Bronchial epithelial cell (primary cell): ENCODE measurements around the gene TMEM117. TPM values are rescaled to one million over a fixed set of nuclear protein-coding genes. Genes with fewer than 3 reads are reported as not detected.
A peak's percentile ranks its signal among the peaks of the same experiment; 100 is the strongest.

Experiments used
- DNase-seq: peaks from one replicate; pipeline ENCODE4 v3.0.0-alpha.2; 2010; ENCODE audit warnings: low read depth
- FAIRE-seq: peaks from 2 replicates; lab custom pipeline; 2011; peaks lifted over from hg19 to GRCh38; lab: Jason Lieb, UNC
- H3K27me3 ChIP-seq: 2 replicates; pipeline ENCODE4 v1.5.1; 2011; ENCODE audit warnings: low read length; ENCODE audit not compliant: control insufficient read depth, insufficient read depth
- H3K36me3 ChIP-seq: 2 replicates; pipeline ENCODE4 v1.5.1; 2011; ENCODE audit warnings: low read length; ENCODE audit not compliant: control insufficient read depth, insufficient read depth
- H3K4me3 ChIP-seq: 2 replicates; pipeline ENCODE4 v1.5.1; 2011; ENCODE audit warnings: mild to moderate bottlenecking, low read depth, low read length, control low read depth
- total RNA-seq: library from RNA; depleted of rRNA; stranded (reverse); fragments of >200 nt; gene quantifications from 2 replicates; pipeline ENCODE4 v1.2.1, GENCODE V29; 2014
- TF ChIP-seq, protein P1 (sequence below): IDR thresholded peaks from 2 replicates; pipeline ENCODE4 v1.5.1; 2011; ENCODE audit warnings: mild to moderate bottlenecking, moderate library complexity, low read length, control low read depth, inconsistent platforms; ENCODE audit not compliant: insufficient read depth, severe bottlenecking

Gene TMEM117
- total RNA-seq, 1 donor from 2014 or later, result 6.6 TPM

GRCh38 chr12:43832463-43833168, 3.3 kb upstream of the TMEM117 start:
- FAIRE-seq, result no peak
- Histone ChIP-seq H3K4me3 (no peak overlapping the region), H3K36me3 (no peaks in the 10 kb centered on the region), H3K27me3 (no peaks in the 10 kb centered on the region)
- DNase-seq, result no peak
- TF ChIP-seq, protein P1, sequence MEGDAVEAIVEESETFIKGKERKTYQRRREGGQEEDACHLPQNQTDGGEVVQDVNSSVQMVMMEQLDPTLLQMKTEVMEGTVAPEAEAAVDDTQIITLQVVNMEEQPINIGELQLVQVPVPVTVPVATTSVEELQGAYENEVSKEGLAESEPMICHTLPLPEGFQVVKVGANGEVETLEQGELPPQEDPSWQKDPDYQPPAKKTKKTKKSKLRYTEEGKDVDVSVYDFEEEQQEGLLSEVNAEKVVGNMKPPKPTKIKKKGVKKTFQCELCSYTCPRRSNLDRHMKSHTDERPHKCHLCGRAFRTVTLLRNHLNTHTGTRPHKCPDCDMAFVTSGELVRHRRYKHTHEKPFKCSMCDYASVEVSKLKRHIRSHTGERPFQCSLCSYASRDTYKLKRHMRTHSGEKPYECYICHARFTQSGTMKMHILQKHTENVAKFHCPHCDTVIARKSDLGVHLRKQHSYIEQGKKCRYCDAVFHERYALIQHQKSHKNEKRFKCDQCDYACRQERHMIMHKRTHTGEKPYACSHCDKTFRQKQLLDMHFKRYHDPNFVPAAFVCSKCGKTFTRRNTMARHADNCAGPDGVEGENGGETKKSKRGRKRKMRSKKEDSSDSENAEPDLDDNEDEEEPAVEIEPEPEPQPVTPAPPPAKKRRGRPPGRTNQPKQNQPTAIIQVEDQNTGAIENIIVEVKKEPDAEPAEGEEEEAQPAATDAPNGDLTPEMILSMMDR, result no peak

DNA sequence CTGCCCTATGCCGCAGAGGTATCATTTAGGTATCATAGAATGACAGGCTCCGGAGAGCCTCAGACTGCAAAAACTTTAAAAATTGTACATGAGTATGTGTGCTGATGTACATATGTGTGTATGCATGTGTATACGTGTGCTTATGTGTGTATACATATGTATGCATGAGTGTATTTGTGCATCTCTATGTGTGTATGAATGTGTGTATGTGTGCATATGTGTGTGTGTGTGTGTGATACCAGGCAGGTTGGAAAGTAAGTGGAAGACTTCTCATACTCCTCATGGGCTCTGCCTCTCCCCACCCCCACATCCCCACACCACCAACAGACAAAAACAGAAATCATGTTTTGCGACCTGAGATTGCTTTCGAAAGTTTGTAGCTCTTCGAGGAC, 621 bp upstream of the TMEM117 start:
- peak overlapping the region; percentile 56 for H3K4me3 ChIP-seq
- no peaks in the 10 kb centered on the region for H3K27me3 ChIP-seq
- H3K36me3 ChIP-seq, result no peaks in the 10 kb centered on the region
- FAIRE-seq (no peak), DNase-seq (no peak)
- TF ChIP-seq, protein P1, result no peak

DNA sequence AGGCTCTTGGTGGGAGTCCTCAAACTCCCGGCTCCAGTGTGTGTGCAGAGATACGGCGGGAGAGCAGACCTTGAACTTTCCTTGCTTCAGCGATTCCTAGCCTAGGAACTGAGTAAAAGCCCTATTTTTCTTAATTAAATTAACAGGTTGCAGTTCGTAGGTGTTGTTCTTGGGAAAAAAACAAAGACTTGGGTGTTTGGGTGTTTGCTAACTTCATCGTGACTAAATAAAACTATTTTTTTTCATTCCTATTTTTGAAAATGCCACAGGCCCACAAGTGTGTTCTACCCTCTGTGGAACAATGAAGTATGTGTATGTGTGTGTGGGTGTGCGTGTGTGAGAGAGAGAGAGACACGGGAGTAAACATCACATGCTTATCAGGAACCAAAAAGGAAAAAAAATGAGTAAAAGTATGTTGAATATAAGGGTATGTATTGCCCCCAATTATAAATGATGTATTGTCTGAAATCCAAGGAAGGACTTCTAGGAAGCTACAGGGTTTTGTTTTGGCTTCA, 651 bp downstream of the TMEM117 start:
- TF ChIP-seq, protein P1, result no peak
- H3K4me3 ChIP-seq, result peak overlapping the region; percentile 56
- peak; percentile 22 for DNase-seq
- no peaks in the 10 kb centered on the region for H3K27me3 ChIP-seq
- FAIRE-seq, result no peak
- H3K36me3 ChIP-seq, result no peaks in the 10 kb centered on the region

DNA sequence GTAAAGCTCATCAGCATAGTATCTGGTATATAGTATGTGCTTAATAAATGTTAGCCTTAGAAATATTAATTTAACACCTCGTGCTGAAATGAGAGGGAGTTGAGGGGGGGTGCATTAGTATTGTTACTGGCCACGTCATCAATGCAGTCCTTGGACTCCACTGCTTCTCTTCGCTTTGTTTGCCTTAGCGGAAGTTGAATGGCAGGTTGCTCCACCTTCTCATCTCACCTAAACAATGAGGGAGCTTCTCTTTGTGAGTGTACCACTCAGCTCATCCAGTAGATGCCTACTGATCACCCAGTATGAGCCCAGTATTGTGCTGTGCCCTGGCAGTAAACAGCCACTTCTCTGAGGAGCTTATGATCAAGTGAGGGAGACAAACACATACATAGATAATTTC, 4.5 kb downstream of the TMEM117 start:
- Histone ChIP-seq H3K36me3 (no peaks in the 10 kb centered on the region), H3K27me3 (no peaks in the 10 kb centered on the region), H3K4me3 (no peak overlapping the region)
- DNase-seq, result no peak
- FAIRE-seq, result no peak
- TF ChIP-seq, protein P1, result no peak

DNA sequence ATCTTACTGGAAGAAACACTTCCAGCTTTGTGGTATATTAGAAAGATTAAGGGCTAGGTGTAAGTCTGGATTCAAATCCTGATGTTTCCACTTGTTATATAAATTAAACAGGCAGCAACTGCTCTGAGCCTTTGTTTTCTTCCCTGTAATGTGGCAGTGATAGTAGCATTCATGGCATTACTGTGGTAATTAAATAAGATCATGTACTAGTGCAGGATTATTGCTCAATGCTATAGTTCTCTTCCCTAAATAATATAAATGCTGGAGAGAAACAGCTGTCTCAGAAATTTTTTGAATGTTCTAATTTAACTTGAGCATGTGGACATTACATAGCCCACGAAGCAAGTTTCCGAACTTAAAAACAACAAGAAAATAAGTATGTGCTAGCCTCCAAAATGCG, 5.4 kb downstream of the TMEM117 start:
- TF ChIP-seq, protein P1, result no peak
- Histone ChIP-seq H3K27me3 (no peaks in the 10 kb centered on the region), H3K4me3 (no peak overlapping the region), H3K36me3 (no peaks in the 10 kb centered on the region)
- FAIRE-seq (no peak), DNase-seq (no peak)
